H1 (cell line): ENCODE data around the gene CD8B2. TPM values are rescaled to one million over a fixed set of nuclear protein-coding genes. Genes with fewer than 3 reads are reported as not detected.

Experiments
- CTCF ChIA-PET: fragments of 300-600 bp; sonication (Branson Sonifier 250); formaldehyde crosslinking; loops from one replicate; lab custom pipeline; 2021; ENCODE audit not compliant: partially characterized antibody; lab: Charles Lee
- POLR2A ChIA-PET: fragments of 300-600 bp; sonication (Branson Sonifier 250); formaldehyde crosslinking; loops from one replicate; lab custom pipeline; 2021; ENCODE audit warnings: inconsistent platforms; ENCODE audit not compliant: partially characterized antibody; lab: Charles Lee
- DNase-seq, 2 experiments: peaks; one replicate each; pipeline versions ENCODE4 v3.0.0 to v3.0.0-alpha.2; 2010 to 2022; ENCODE audit warnings: low spot score in 2 of 2, low read depth in 1 of 2, mixed read lengths in 1 of 2
- FAIRE-seq: peaks from 2 replicates; lab custom pipeline; 2011; peaks lifted over from hg19 to GRCh38; lab: Jason Lieb, UNC
- H2AFZ ChIP-seq: 2 replicates; pipeline ENCODE4 v1.8.1; 2012; ENCODE audit warnings: low read length, inconsistent platforms
- H2AK5ac ChIP-seq: 2 replicates; pipeline ENCODE4 v1.6.1; 2013; ENCODE audit warnings: low read depth, low read length
- H2BK120ac ChIP-seq: replicated peaks from 2 replicates; pipeline ENCODE3; 2013; ENCODE audit warnings: low read depth, low read length, inconsistent platforms
- H2BK12ac ChIP-seq: 2 replicates; pipeline ENCODE4 v1.6.1; 2013; ENCODE audit warnings: low read depth, low read length
- H2BK15ac ChIP-seq: 2 replicates; pipeline ENCODE4 v1.6.1; 2013; ENCODE audit warnings: low read length
- H2BK20ac ChIP-seq: 2 replicates; pipeline ENCODE4 v1.6.1; 2013; ENCODE audit warnings: low read length
- H2BK5ac ChIP-seq: 2 replicates; pipeline ENCODE4 v1.6.1; 2013; ENCODE audit warnings: low read depth, low read length
- H3K14ac ChIP-seq: 2 replicates; pipeline ENCODE4 v1.6.1; 2013; ENCODE audit warnings: inconsistent platforms; ENCODE audit not compliant: insufficient read length
- H3K18ac ChIP-seq: 2 replicates; pipeline ENCODE4 v1.6.1; 2013; ENCODE audit warnings: low read length; ENCODE audit errors: extremely low read depth
- H3K23ac ChIP-seq: 2 replicates; pipeline ENCODE4 v1.6.1; 2013; ENCODE audit warnings: inconsistent platforms; ENCODE audit not compliant: insufficient read length
- H3K23me2 ChIP-seq: 2 replicates; pipeline ENCODE4 v1.6.1; 2013; ENCODE audit warnings: low read depth, low read length
- H3K27ac ChIP-seq: 2 replicates; pipeline ENCODE4 v1.6.1; 2011; ENCODE audit warnings: low read depth, low read length, inconsistent platforms
- H3K27me3 ChIP-seq, 4 experiments: replicated peaks in 1 of 4; 1 replicate in 1 of 4; 2 replicates in 3 of 4; pipeline versions ENCODE4 v1.6.1 to v1.8.1; 2011 to 2013; ENCODE audit warnings: low read length in 3 of 4, mild to moderate bottlenecking in 3 of 4, inconsistent platforms in 2 of 4, mixed read lengths in 2 of 4, moderate library complexity in 1 of 4; ENCODE audit not compliant: control insufficient read depth in 3 of 4, insufficient read depth in 3 of 4; ENCODE audit errors: extremely low read depth in 1 of 4
- H3K36me3 ChIP-seq, 4 experiments: 2 replicates each; pipeline versions ENCODE4 v1.6.1 to v1.8.1; 2011 to 2013; ENCODE audit warnings: mild to moderate bottlenecking in 4 of 4, low read length in 3 of 4, moderate library complexity in 2 of 4, control low read depth in 1 of 4, inconsistent platforms in 1 of 4; ENCODE audit not compliant: insufficient read depth in 4 of 4, control insufficient read depth in 2 of 4
- H3K4ac ChIP-seq: replicated peaks from 2 replicates; pipeline ENCODE3; 2013; ENCODE audit warnings: low read length, low read depth, mixed read lengths, inconsistent platforms; ENCODE audit not compliant: insufficient read length
- H3K4me1 ChIP-seq, 4 experiments: replicated peaks in 1 of 4; 1 replicate in 1 of 4; 2 replicates in 3 of 4; pipeline versions ENCODE4 v1.6.1 to v1.8.1; 2011 to 2013; ENCODE audit warnings: low read length in 3 of 4, inconsistent platforms in 2 of 4, mixed read lengths in 1 of 4; ENCODE audit not compliant: insufficient read depth in 4 of 4, control insufficient read depth in 3 of 4
- H3K4me2 ChIP-seq, 2 experiments: 2 replicates each; pipeline versions ENCODE4 v1.6.1 to v1.8.1; 2011 to 2013; ENCODE audit warnings: low read depth in 2 of 2, low read length in 2 of 2, control low read depth in 1 of 2, inconsistent platforms in 1 of 2, mild to moderate bottlenecking in 1 of 2; ENCODE audit not compliant: insufficient read depth in 1 of 2
- H3K4me3 ChIP-seq, 4 experiments: fragments of 200-600, 300-600 bp in 1 of 4; sonication (generic), shearing (Covaris generic), sonication (Bioruptor Twin) in 1 of 4; 2 replicates each; pipeline versions ENCODE4 v1.5.1 to v1.8.1; 2011 to 2016; ENCODE audit warnings: low read length in 4 of 4, low read depth in 3 of 4, control low read depth in 2 of 4, inconsistent platforms in 2 of 4, mild to moderate bottlenecking in 2 of 4, mixed read lengths in 1 of 4, moderate library complexity in 1 of 4; ENCODE audit not compliant: insufficient read depth in 2 of 4; ENCODE audit errors: extremely low read depth in 1 of 4
- H3K56ac ChIP-seq: replicated peaks from 2 replicates; pipeline ENCODE3; 2013; ENCODE audit warnings: low read depth, mild to moderate bottlenecking, mixed read lengths, low read length, inconsistent platforms; ENCODE audit not compliant: insufficient read length
- H3K79me1 ChIP-seq: 2 replicates; pipeline ENCODE4 v1.6.1; 2013; ENCODE audit warnings: low read depth, low read length, control low read depth
- H3K79me2 ChIP-seq, 2 experiments: 2 replicates each; pipeline versions ENCODE4 v1.6.1 to v1.8.1; 2012 to 2013; ENCODE audit warnings: low read length in 2 of 2, mild to moderate bottlenecking in 2 of 2, inconsistent platforms in 1 of 2; ENCODE audit not compliant: insufficient read depth in 2 of 2, control insufficient read depth in 1 of 2
- H3K9ac ChIP-seq, 4 experiments: replicated peaks in 1 of 4; 1 replicate in 1 of 4; 2 replicates in 3 of 4; pipeline versions ENCODE4 v1.6.1 to v1.8.1; 2011 to 2013; ENCODE audit warnings: low read depth in 3 of 4, low read length in 3 of 4, control low read depth in 2 of 4, mild to moderate bottlenecking in 2 of 4, moderate library complexity in 2 of 4, inconsistent platforms in 1 of 4; ENCODE audit errors: extremely low read depth in 1 of 4
- H3K9me3 ChIP-seq, 2 experiments: 2 replicates each; pipeline versions ENCODE4 v1.6.1 to v1.8.1; 2012 to 2013; ENCODE audit warnings: mild to moderate bottlenecking in 2 of 2, moderate library complexity in 2 of 2, control low read depth in 1 of 2, inconsistent platforms in 1 of 2, low read depth in 1 of 2, low read length in 1 of 2, mixed read lengths in 1 of 2; ENCODE audit not compliant: insufficient read depth in 2 of 2
- H4K20me1 ChIP-seq, 2 experiments: replicated peaks in 1 of 2; 2 replicates each; pipeline versions ENCODE3 to v1.8.1; 2011 to 2013; ENCODE audit warnings: inconsistent platforms in 2 of 2, low read length in 2 of 2, mild to moderate bottlenecking in 1 of 2; ENCODE audit not compliant: insufficient read depth in 2 of 2, control insufficient read depth in 1 of 2
- H4K5ac ChIP-seq: 2 replicates; pipeline ENCODE4 v1.6.1; 2013; ENCODE audit warnings: low read length, low read depth, mixed read lengths, inconsistent platforms; ENCODE audit not compliant: insufficient read length
- H4K8ac ChIP-seq: 2 replicates; pipeline ENCODE4 v1.8.0; 2013; ENCODE audit warnings: mild to moderate bottlenecking, moderate library complexity, low read length, inconsistent platforms; ENCODE audit not compliant: insufficient read depth; ENCODE audit errors: extremely low read depth
- H4K91ac ChIP-seq: replicated peaks from 2 replicates; pipeline ENCODE3; 2013; ENCODE audit warnings: low read length, mixed read lengths, inconsistent platforms; ENCODE audit not compliant: insufficient read length
- ASH2L ChIP-seq: fragments of 200-600, 300-600 bp; sonication (generic); IDR thresholded peaks from one replicate; pipeline ENCODE4 v1.7.1; 2017; ENCODE audit warnings: low read length
- CBX8 ChIP-seq: fragments of 300-800, 300-1000 bp; sonication (generic); IDR thresholded peaks from 2 replicates; pipeline ENCODE4 v1.7.1; 2016; ENCODE audit warnings: low read depth, low read length, borderline replicate concordance
- CHD1 ChIP-seq: IDR thresholded peaks from 2 replicates; pipeline ENCODE4 v1.6.1; 2012; ENCODE audit warnings: low read depth, low read length, improper control_type of control experiment
- CREB1 ChIP-seq: IDR thresholded peaks from 2 replicates; pipeline ENCODE4 v1.6.1; 2012; ENCODE audit warnings: inconsistent platforms
- EZH2 ChIP-seq: fragments of 200-600 bp; sonication (generic); IDR thresholded peaks from 2 replicates; pipeline ENCODE4 v1.7.1; 2012; ENCODE audit warnings: low read depth, mild to moderate bottlenecking, moderate library complexity, low read length, inconsistent platforms; ENCODE audit not compliant: severe bottlenecking
- JUND ChIP-seq: IDR thresholded peaks from 2 replicates; pipeline ENCODE4 v1.6.1; 2011; ENCODE audit warnings: mild to moderate bottlenecking, improper control_type of control experiment, low read length
- TAF1 ChIP-seq: IDR thresholded peaks from 2 replicates; pipeline ENCODE4 v1.6.1; 2011; ENCODE audit warnings: mild to moderate bottlenecking, low read depth, low read length
- WGBS, 2 experiments: shearing (Covaris generic) in 1 of 2; methylation state at CpG; one replicate each; pipeline versions ENCODE4 v1.1.6 to v1.1.7; 2013 to 2015; ENCODE audit warnings: low lambda C conversion rate in 2 of 2, mixed read lengths in 2 of 2, inconsistent platforms in 1 of 2, low coverage in 1 of 2, missing lambda C conversion rate in 1 of 2; ENCODE audit not compliant: insufficient replicate concordance in 2 of 2, insufficient coverage in 1 of 2, insufficient read length in 1 of 2; ENCODE audit errors: extremely low coverage in 1 of 2, missing lambda C conversion rate in 1 of 2; 5-methylcytosine and 5-hydroxymethylcytosine counted together
- polyA plus RNA-seq, 7 experiments: library from polyadenylated mRNA; depleted of rRNA in 3 of 7; stranded (reverse) in 5 of 7; unstranded in 2 of 7; fragments of >200 nt in 5 of 7; fragments of 200-250 nt in 2 of 7; gene quantifications; 1 replicate in 5 of 7; 2 replicates in 1 of 7; 4 replicates in 1 of 7; pipeline versions ENCODE4 v1.2.1 to v1.2.3, GENCODE V29; 2011 to 2013; ENCODE audit warnings: missing spikeins in 2 of 7, mixed read lengths in 2 of 7
- total RNA-seq: library from RNA; stranded (reverse); fragmentation: NEBNext Ultra II Directional; extraction: Animal tissue kit (Norgen Biotek cat#: 25700); gene quantifications from 2 replicates; pipeline ENCODE4 v1.2.1, GENCODE V29; 2021

Gene CD8B2
- total and polyA plus RNA-seq, 2 of the 8 experiments (the other 6 are each of a cell fraction or from before 2014, with no cell fraction given) = 0.03 TPM; not detected in 1

DNA sequence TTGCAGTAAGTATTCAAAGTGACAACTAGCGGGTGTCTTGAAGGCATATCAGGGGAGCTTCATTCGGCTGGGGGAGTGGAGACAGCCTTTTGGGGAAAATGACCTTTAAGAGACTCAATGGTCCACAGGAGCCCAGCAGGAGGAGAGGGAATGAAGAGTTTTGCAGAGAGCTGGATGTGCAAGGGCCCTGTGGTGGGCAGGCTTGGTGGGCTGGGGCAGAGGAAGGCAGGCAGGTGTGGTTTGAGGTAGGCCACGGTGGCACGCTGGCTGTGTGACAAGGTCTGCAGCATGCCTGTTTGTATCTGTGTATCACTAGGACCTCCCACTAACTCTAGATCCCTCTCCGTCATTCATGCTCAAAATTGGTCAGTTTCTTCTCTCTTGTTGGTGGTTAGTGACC is 53.7 kb downstream of the CD8B2 start:
- no peak overlapping the region for H4K91ac ChIP-seq
- no peaks in the 10 kb centered on the region for H4K20me1 ChIP-seq
- POLR2A ChIA-PET = no interaction called here
- no peak overlapping the region for H3K56ac ChIP-seq
- no peak overlapping the region for H2BK20ac ChIP-seq
- no peak overlapping the region for H3K4me3 ChIP-seq
- FAIRE-seq (no peak), DNase-seq (no peak)
- 98% methylated on average over 5 of the region's 5 CpGs; no CpG with 5 or more reads in 1 of the 2 experiments for WGBS, 2 experiments
- no peaks in the 10 kb centered on the region for H3K36me3 ChIP-seq
- no peak overlapping the region for H3K27ac ChIP-seq
- H2BK12ac ChIP-seq = no peak overlapping the region
- CTCF ChIA-PET = interaction anchor here (1.0 kb wide), 1 partner anchor 27 kb away, joined by 3 read pairs; no protein-coding TSS in a partner anchor
- no peaks in the 10 kb centered on the region; a peak in 1 of 7 replicates for H3K27me3 ChIP-seq
- no peak overlapping the region for H4K5ac ChIP-seq
- H4K8ac ChIP-seq = no peak overlapping the region
- H3K14ac ChIP-seq = no peak overlapping the region
- H3K9ac ChIP-seq = no peak overlapping the region
- no peak overlapping the region for H3K4me2 ChIP-seq
- no peak overlapping the region for H3K18ac ChIP-seq
- H3K79me2 ChIP-seq = no peaks in the 10 kb centered on the region
- H3K4ac ChIP-seq = no peak overlapping the region
- H2BK15ac ChIP-seq = no peak overlapping the region
- H2AFZ ChIP-seq = no peak overlapping the region
- no peak for TF ChIP-seq CHD1
- no peak for TF ChIP-seq CREB1
- TF ChIP-seq ASH2L = no peak
- no peak for TF ChIP-seq EZH2
- TF ChIP-seq JUND = no peak
- TF ChIP-seq TAF1 = no peak
- no peak for TF ChIP-seq CBX8
- H3K79me1 ChIP-seq = no peaks in the 10 kb centered on the region
- H3K23ac ChIP-seq = no peak overlapping the region
- H2BK5ac ChIP-seq = no peak overlapping the region
- no peak overlapping the region for H2BK120ac ChIP-seq
- H3K23me2 ChIP-seq = no peaks in the 10 kb centered on the region
- no peaks in the 10 kb centered on the region for H3K4me1 ChIP-seq
- no peak overlapping the region for H2AK5ac ChIP-seq
- H3K9me3 ChIP-seq = no peaks in the 10 kb centered on the region
